ENCODE measurements around the gene RBM4B.

DNA sequence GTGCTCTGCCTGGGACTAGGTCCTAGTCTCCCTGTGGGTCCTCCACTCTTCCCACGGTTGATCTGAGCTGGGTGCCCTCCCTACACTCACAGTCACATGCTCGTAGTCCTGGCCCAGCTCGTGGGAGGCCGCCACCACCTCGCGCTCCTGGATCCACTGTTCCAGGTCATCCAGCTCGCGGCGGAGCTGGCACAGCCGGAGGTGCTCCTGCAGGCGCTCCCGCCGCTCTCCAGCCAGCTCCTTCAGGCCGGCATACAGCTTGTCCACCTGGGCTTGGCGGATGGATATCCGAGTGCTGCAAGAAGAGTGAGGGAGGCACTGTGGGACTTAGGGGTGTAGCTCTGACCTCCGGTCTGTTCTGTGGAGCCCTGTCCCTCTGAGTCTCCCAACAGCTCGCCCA is 14.8 kb upstream of the RBM4B start:
- TF ChIP-seq, protein P1, sequence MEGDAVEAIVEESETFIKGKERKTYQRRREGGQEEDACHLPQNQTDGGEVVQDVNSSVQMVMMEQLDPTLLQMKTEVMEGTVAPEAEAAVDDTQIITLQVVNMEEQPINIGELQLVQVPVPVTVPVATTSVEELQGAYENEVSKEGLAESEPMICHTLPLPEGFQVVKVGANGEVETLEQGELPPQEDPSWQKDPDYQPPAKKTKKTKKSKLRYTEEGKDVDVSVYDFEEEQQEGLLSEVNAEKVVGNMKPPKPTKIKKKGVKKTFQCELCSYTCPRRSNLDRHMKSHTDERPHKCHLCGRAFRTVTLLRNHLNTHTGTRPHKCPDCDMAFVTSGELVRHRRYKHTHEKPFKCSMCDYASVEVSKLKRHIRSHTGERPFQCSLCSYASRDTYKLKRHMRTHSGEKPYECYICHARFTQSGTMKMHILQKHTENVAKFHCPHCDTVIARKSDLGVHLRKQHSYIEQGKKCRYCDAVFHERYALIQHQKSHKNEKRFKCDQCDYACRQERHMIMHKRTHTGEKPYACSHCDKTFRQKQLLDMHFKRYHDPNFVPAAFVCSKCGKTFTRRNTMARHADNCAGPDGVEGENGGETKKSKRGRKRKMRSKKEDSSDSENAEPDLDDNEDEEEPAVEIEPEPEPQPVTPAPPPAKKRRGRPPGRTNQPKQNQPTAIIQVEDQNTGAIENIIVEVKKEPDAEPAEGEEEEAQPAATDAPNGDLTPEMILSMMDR (conservative IDR thresholded peaks at IDR 0.05; ENCODE audit: low read length) = no peak
- TF ChIP-seq EZH2phosphoT487 (IDR thresholded peaks at IDR 0.05; ENCODE audit: borderline replicate concordance, low read depth, low read length) = no peak

All from OCI-LY7 (cell line).